HepG2 (cell line): ENCODE measurements around the gene VAV2. TPM values are rescaled to one million over a fixed set of nuclear protein-coding genes. Genes with fewer than 3 reads are reported as not detected.

Experiments
- KDM5B ChIP-seq: sonication (generic); formaldehyde crosslinking; IDR thresholded peaks from 2 replicates; pipeline ENCODE4 v1.4.0; 2020; ENCODE audit warnings: missing genetic modification reagents, mild to moderate bottlenecking, borderline replicate concordance
- NAIF1 ChIP-seq: sonication (generic); formaldehyde crosslinking; IDR thresholded peaks from 2 replicates; pipeline ENCODE4 v1.5.0; 2020; ENCODE audit warnings: mild to moderate bottlenecking, missing genetic modification reagents, borderline replicate concordance
- NRL ChIP-seq: sonication (generic); formaldehyde crosslinking; IDR thresholded peaks from 2 replicates; pipeline ENCODE4 v1.5.0; 2020; ENCODE audit warnings: missing genetic modification reagents, mild to moderate bottlenecking, moderate library complexity, borderline replicate concordance
- PITX1 ChIP-seq: sonication (generic); formaldehyde crosslinking; IDR thresholded peaks from 2 replicates; pipeline ENCODE4 v1.5.1; 2020; ENCODE audit warnings: mild to moderate bottlenecking, missing genetic modification reagents
- RBM22 ChIP-seq: fragments of 200-400 bp; formaldehyde crosslinking; optimal IDR thresholded peaks from 2 replicates; pipeline ENCODE3; 2017; ENCODE audit warnings: mild to moderate bottlenecking, low read length, moderate library complexity
- SALL2 ChIP-seq: sonication (generic); formaldehyde crosslinking; IDR thresholded peaks from 2 replicates; pipeline ENCODE4 v1.8.1; 2023; ENCODE audit warnings: mild to moderate bottlenecking, missing genetic modification reagents, inconsistent platforms
- SMYD3 ChIP-seq: sonication (generic); formaldehyde crosslinking; IDR thresholded peaks from 2 replicates; pipeline ENCODE4 v1.8.1; 2023; ENCODE audit warnings: mild to moderate bottlenecking, missing genetic modification reagents
- SP140L ChIP-seq: sonication (generic); formaldehyde crosslinking; IDR thresholded peaks from 2 replicates; pipeline ENCODE4 v1.4.0; 2020; ENCODE audit warnings: missing genetic modification reagents, borderline replicate concordance
- ZNF207 ChIP-seq: fragments of 450-650 bp; IDR thresholded peaks from 2 replicates; pipeline ENCODE4 v1.6.1; 2016; ENCODE audit warnings: antibody characterized with exemption, borderline replicate concordance
- ZNF276 ChIP-seq: sonication (generic); formaldehyde crosslinking; IDR thresholded peaks from 2 replicates; pipeline ENCODE4 v1.4.0; 2020; ENCODE audit warnings: mild to moderate bottlenecking, low read depth, missing genetic modification reagents
- ZNF335 ChIP-seq: sonication (generic); formaldehyde crosslinking; IDR thresholded peaks from 2 replicates; pipeline ENCODE4 v1.4.0; 2020; ENCODE audit warnings: missing genetic modification reagents
- ZNF558 ChIP-seq: sonication (generic); formaldehyde crosslinking; IDR thresholded peaks from 2 replicates; pipeline ENCODE4 v1.9.0; 2022; ENCODE audit warnings: mild to moderate bottlenecking, missing genetic modification reagents, borderline replicate concordance
- polyA plus RNA-seq, 8 experiments: library from polyadenylated mRNA; depleted of rRNA in 3 of 8; stranded (reverse) in 7 of 8; unstranded in 1 of 8; fragments of >200 nt; fragmentation: Illumina TruSeq in 4 of 8; extraction: Trizol in 4 of 8; gene quantifications; 2 replicates each; pipeline versions ENCODE4 v1.2.1 to v1.2.3, GENCODE V29; 2011 to 2016; ENCODE audit warnings: low read depth in 4 of 8, missing spikeins in 1 of 8, mixed read lengths in 1 of 8; ENCODE audit not compliant: insufficient read depth in 1 of 8
- total RNA-seq, 5 experiments: library from RNA; depleted of rRNA; stranded (reverse); fragments of >200 nt; fragmentation: Illumina TruSeq; extraction: Trizol; gene quantifications; 2 replicates each; pipeline ENCODE4 v1.2.3, GENCODE V29; 2016; ENCODE audit warnings: low read depth in 1 of 5
- TF ChIP-seq, protein P1 (sequence below): sonication (generic); formaldehyde crosslinking; IDR thresholded peaks from 2 replicates; pipeline ENCODE4 v1.4.0; 2020; ENCODE audit warnings: missing genetic modification reagents
- TF ChIP-seq, protein P2 (sequence below): IDR thresholded peaks from 2 replicates; pipeline ENCODE4 v1.6.1; 2016; ENCODE audit warnings: missing compliant biosample characterization, missing genetic modification reagents, borderline replicate concordance
- TF ChIP-seq, protein P3 (sequence below): sonication (generic); formaldehyde crosslinking; IDR thresholded peaks from 2 replicates; pipeline ENCODE4 v1.4.0; 2020; ENCODE audit warnings: mild to moderate bottlenecking, missing genetic modification reagents

Gene VAV2
- total and polyA plus RNA-seq, 2 of the 13 experiments (the other 11 are each of a cell fraction or from before 2014, with no cell fraction given) = 22.5 to 22.9 TPM

- TF ChIP-seq ZNF276 = no peak
- TF ChIP-seq NRL (CRISPR knock-in tag) = no peak; the same call in 1 of the 2 replicates
- no peak; the same call in 1 of the 2 replicates for TF ChIP-seq ZNF335
- TF ChIP-seq, protein P1, sequence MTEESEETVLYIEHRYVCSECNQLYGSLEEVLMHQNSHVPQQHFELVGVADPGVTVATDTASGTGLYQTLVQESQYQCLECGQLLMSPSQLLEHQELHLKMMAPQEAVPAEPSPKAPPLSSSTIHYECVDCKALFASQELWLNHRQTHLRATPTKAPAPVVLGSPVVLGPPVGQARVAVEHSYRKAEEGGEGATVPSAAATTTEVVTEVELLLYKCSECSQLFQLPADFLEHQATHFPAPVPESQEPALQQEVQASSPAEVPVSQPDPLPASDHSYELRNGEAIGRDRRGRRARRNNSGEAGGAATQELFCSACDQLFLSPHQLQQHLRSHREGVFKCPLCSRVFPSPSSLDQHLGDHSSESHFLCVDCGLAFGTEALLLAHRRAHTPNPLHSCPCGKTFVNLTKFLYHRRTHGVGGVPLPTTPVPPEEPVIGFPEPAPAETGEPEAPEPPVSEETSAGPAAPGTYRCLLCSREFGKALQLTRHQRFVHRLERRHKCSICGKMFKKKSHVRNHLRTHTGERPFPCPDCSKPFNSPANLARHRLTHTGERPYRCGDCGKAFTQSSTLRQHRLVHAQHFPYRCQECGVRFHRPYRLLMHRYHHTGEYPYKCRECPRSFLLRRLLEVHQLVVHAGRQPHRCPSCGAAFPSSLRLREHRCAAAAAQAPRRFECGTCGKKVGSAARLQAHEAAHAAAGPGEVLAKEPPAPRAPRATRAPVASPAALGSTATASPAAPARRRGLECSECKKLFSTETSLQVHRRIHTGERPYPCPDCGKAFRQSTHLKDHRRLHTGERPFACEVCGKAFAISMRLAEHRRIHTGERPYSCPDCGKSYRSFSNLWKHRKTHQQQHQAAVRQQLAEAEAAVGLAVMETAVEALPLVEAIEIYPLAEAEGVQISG (CRISPR knock-in tag) = peak; percentile 82
- 0 out of 2 replicates have a peak, but pooled peaks have one; percentile 86 for TF ChIP-seq SMYD3
- no peak for TF ChIP-seq SP140L (CRISPR knock-in tag)
- peak; percentile 97 for TF ChIP-seq RBM22
- TF ChIP-seq, protein P2, sequence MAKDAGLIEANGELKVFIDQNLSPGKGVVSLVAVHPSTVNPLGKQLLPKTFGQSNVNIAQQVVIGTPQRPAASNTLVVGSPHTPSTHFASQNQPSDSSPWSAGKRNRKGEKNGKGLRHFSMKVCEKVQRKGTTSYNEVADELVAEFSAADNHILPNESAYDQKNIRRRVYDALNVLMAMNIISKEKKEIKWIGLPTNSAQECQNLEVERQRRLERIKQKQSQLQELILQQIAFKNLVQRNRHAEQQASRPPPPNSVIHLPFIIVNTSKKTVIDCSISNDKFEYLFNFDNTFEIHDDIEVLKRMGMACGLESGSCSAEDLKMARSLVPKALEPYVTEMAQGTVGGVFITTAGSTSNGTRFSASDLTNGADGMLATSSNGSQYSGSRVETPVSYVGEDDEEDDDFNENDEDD = peak; percentile 69; the same call in 1 of the 2 replicates
- TF ChIP-seq ZNF558 (CRISPR knock-in tag) = no peak
- TF ChIP-seq, protein P3, sequence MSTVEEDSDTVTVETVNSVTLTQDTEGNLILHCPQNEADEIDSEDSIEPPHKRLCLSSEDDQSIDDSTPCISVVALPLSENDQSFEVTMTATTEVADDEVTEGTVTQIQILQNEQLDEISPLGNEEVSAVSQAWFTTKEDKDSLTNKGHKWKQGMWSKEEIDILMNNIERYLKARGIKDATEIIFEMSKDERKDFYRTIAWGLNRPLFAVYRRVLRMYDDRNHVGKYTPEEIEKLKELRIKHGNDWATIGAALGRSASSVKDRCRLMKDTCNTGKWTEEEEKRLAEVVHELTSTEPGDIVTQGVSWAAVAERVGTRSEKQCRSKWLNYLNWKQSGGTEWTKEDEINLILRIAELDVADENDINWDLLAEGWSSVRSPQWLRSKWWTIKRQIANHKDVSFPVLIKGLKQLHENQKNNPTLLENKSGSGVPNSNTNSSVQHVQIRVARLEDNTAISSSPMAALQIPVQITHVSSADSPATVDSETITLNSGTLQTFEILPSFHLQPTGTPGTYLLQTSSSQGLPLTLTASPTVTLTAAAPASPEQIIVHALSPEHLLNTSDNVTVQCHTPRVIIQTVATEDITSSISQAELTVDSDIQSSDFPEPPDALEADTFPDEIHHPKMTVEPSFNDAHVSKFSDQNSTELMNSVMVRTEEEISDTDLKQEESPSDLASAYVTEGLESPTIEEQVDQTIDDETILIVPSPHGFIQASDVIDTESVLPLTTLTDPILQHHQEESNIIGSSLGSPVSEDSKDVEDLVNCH (CRISPR knock-in tag) = no peak
- peak; percentile 82; the same call in 1 of the 2 replicates for TF ChIP-seq KDM5B (CRISPR knock-in tag)
- TF ChIP-seq ZNF207 = no peak
- TF ChIP-seq PITX1 (CRISPR knock-in tag) = peak; percentile 90
- no peak for TF ChIP-seq SALL2 (CRISPR knock-in tag)
- no peak for TF ChIP-seq NAIF1 (CRISPR knock-in tag)
These were observed 107.0 kb downstream of the VAV2 start (continued) for GRCh38 chr9:133884907-133885744.
